M059J (cell line): ENCODE results near the gene CDH10. TPM values are rescaled to one million over a fixed set of nuclear protein-coding genes. Genes with fewer than 3 reads are reported as not detected.

Source experiments
- DNase-seq: peaks from one replicate; pipeline ENCODE4 v3.0.0-alpha.2; 2012; ENCODE audit warnings: low read depth
- total RNA-seq: library from RNA; depleted of rRNA; stranded (reverse); fragments of >200 nt; shearing (Covaris generic); gene quantifications from 2 replicates; pipeline ENCODE4 v1.2.3, GENCODE V29; 2014

CDH10 gene
- total RNA-seq, 1 experiment from 2014 or later: 0.10 TPM

- DNase-seq: no peak
These were observed 163.8 kb downstream of the CDH10 start for GRCh38 chr5:24480952-24481351.

- no peak for DNase-seq
These were observed 166.8 kb downstream of the CDH10 start for GRCh38 chr5:24477958-24478357.

- no peak for DNase-seq
These were observed 169.7 kb downstream of the CDH10 start for GRCh38 chr5:24475101-24475500.

- no peak for DNase-seq
These were observed 170.1 kb downstream of the CDH10 start for GRCh38 chr5:24474685-24475084.

GRCh38 chr5:24472518-24472917 is 172.3 kb downstream of the CDH10 start:
- DNase-seq: no peak

- no peak for DNase-seq
These were observed 200.4 kb downstream of the CDH10 start for GRCh38 chr5:24444414-24444813.

- DNase-seq: no peak
These were observed 205.3 kb downstream of the CDH10 start for GRCh38 chr5:24439465-24439864.
